ENCODE measurements around the gene RALB. TPM values are rescaled to one million over a fixed set of nuclear protein-coding genes. Genes with fewer than 3 reads are reported as not detected.

Gene RALB
- total RNA-seq, 4 donors from 2014 or later, result 41.5 to 59.1 (median 54.4) TPM

DNA sequence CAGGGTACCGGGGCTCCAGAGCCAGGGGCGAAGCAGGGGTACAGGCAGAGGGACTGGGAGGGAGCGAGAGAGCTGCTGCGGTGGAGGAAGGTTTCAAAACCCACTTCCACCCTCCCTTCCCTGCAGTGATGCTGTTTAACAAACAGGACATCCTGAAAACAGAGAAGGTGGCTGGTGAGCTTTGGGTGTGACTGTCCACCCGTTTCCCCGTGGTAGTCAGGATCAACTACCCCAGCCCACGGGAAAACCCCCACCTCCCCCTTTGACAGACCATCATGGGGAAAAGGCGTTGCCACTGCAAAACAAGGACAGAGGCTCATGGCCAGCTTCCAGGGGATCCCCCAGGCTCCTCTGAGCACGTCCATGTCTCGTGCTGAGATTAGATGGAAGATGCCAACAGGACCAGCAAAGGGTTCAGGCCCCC lies 42.4 kb upstream of the RALB start:
- intact Hi-C loops (cut with DNase I), result no loop called here
- H3K4me3 ChIP-seq, result no peak overlapping the region
- TF ChIP-seq, protein P1, sequence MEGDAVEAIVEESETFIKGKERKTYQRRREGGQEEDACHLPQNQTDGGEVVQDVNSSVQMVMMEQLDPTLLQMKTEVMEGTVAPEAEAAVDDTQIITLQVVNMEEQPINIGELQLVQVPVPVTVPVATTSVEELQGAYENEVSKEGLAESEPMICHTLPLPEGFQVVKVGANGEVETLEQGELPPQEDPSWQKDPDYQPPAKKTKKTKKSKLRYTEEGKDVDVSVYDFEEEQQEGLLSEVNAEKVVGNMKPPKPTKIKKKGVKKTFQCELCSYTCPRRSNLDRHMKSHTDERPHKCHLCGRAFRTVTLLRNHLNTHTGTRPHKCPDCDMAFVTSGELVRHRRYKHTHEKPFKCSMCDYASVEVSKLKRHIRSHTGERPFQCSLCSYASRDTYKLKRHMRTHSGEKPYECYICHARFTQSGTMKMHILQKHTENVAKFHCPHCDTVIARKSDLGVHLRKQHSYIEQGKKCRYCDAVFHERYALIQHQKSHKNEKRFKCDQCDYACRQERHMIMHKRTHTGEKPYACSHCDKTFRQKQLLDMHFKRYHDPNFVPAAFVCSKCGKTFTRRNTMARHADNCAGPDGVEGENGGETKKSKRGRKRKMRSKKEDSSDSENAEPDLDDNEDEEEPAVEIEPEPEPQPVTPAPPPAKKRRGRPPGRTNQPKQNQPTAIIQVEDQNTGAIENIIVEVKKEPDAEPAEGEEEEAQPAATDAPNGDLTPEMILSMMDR (IDR thresholded peaks at IDR 0.05), result no peak
- no peak for TF ChIP-seq POLR2A (IDR thresholded peaks at IDR 0.05; ENCODE audit: low read depth)
- no peak for TF ChIP-seq EP300 (IDR thresholded peaks at IDR 0.05)
- TF ChIP-seq POLR2AphosphoS5 (IDR thresholded peaks at IDR 0.05), result no peak
- H3K36me3 ChIP-seq, result no peaks in the 10 kb centered on the region
- no peak for DNase-seq (ENCODE audit: extremely low spot score)
- H3K27ac ChIP-seq (replicated peaks in 1 of 4), result no peak overlapping the region
- H3K9me3 ChIP-seq, result no peaks in the 10 kb centered on the region
- H3K4me1 ChIP-seq, result peaks cover 0 to 4% (median 0%) of the 10 kb centered on the region in 4 donors
- 47% methylated on average over 10 of the region's 10 CpGs for WGBS
- no peaks in the 10 kb centered on the region for H3K27me3 ChIP-seq

DNA sequence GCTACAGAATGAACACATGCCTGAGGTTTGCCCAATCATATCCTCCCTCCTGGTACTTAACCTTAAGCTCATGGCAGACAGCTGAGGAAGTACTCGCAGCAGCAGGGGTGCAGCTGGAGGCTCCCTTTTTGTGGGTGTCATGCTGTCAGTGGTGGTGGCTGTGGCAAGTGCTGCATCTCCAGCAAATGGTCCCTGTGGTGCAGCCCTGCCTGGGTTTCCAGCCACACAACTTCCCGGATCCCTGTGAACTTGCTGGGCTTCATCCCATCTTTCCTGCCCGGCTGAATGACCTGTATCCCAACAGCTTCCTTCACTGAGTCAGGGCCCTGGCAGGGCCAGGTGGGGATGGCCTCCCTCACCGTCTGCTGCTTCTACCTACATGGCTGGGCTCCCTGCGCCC lies 34.5 kb upstream of the RALB start:
- intact Hi-C loops (cut with DNase I), result no loop called here
- no peak overlapping the region for H3K4me3 ChIP-seq
- H3K4me1 ChIP-seq, result peaks cover 17 to 36% (median 28%) of the 10 kb centered on the region in 4 donors
- 100% methylated on average over 5 of the region's 5 CpGs for WGBS
- no peaks in the 10 kb centered on the region for H3K27me3 ChIP-seq
- DNase-seq (ENCODE audit: extremely low spot score), result peak; percentile 86
- H3K36me3 ChIP-seq, result peaks cover 0 to 32% (median 2%) of the 10 kb centered on the region in 4 donors
- peaks cover 0 to 6% (median 0%) of the 10 kb centered on the region in 4 donors for H3K9me3 ChIP-seq
- TF ChIP-seq POLR2A (IDR thresholded peaks at IDR 0.05; ENCODE audit: low read depth) (no peak), POLR2AphosphoS5 (IDR thresholded peaks at IDR 0.05) (no peak), EP300 (IDR thresholded peaks at IDR 0.05) (no peak)
- TF ChIP-seq, protein P1 (IDR thresholded peaks at IDR 0.05), result no peak
- no peak overlapping the region for H3K27ac ChIP-seq (replicated peaks in 1 of 4)

DNA sequence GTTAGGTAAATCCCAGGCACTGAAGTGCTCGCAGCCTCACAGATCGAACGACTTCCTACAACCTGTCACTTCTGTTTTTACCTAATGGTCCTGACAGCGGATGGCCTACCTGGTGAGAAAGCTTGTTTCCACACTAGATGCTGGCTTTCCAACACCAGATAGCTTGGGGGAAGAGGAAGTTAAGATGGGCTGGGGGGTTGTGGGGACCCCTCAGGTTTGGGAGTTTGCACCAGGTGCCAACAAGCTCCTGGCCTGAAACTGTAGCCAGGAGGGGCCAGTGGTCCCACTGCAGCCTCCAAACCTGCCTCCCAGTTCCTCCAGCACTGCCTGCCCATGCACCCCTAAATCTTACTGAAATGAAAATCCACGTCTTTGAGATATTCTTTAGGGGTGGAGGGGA lies 33.4 kb upstream of the RALB start:
- Histone ChIP-seq H3K4me3 (no peak overlapping the region), H3K27ac (replicated peaks in 1 of 4) (no peak overlapping the region), H3K36me3 (peaks cover 0 to 32% (median 2%) of the 10 kb centered on the region in 4 donors), H3K9me3 (peaks cover 0 to 6% (median 0%) of the 10 kb centered on the region in 4 donors), H3K4me1 (peaks cover 23 to 45% (median 36%) of the 10 kb centered on the region in 4 donors), H3K27me3 (no peaks in the 10 kb centered on the region)
- intact Hi-C loops (cut with DNase I), result no loop called here
- WGBS, result 96% methylated on average over 3 of the region's 5 CpGs
- no peak for TF ChIP-seq POLR2A (IDR thresholded peaks at IDR 0.05; ENCODE audit: low read depth)
- TF ChIP-seq, protein P1 (IDR thresholded peaks at IDR 0.05), result no peak
- no peak for TF ChIP-seq POLR2AphosphoS5 (IDR thresholded peaks at IDR 0.05)
- no peak for TF ChIP-seq EP300 (IDR thresholded peaks at IDR 0.05)
- DNase-seq (ENCODE audit: extremely low spot score), result no peak

DNA sequence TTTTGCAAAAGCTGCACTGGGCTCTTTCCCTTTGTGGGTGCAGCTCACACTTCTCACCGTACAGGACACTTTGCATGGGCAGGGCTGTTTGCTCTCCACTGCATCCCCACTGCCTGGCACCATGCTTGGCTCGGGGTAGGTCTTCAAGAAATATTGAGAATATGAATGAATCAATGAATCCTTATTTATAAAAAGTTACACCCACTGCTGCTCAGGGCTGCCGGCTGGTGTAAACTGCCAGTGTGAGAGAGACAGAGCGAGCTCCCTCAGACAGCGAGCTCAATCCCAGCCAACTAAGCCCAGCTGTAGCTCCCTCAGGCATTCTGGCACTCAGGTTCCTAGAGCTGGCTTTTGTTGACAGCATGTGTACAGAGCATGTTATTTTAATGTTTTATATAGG lies 32.9 kb upstream of the RALB start:
- peaks cover 24 to 48% (median 38%) of the 10 kb centered on the region in 4 donors for H3K4me1 ChIP-seq
- TF ChIP-seq EP300 (IDR thresholded peaks at IDR 0.05) (no peak), POLR2AphosphoS5 (IDR thresholded peaks at IDR 0.05) (no peak), POLR2A (IDR thresholded peaks at IDR 0.05; ENCODE audit: low read depth) (no peak)
- TF ChIP-seq, protein P1 (IDR thresholded peaks at IDR 0.05), result no peak
- DNase-seq (ENCODE audit: extremely low spot score), result no peak
- no peaks in the 10 kb centered on the region for H3K27me3 ChIP-seq
- intact Hi-C loops (cut with DNase I), result loop anchor here (10.0 kb wide), 2 partner anchors 95 to 205 kb away; partner anchors contain the start of gene EPB41L5
- peaks cover 0 to 6% (median 0%) of the 10 kb centered on the region in 4 donors for H3K9me3 ChIP-seq
- no peak overlapping the region for H3K4me3 ChIP-seq
- peaks cover 0 to 32% (median 2%) of the 10 kb centered on the region in 4 donors for H3K36me3 ChIP-seq
- 94% methylated on average over 5 of the region's 5 CpGs for WGBS
- H3K27ac ChIP-seq (replicated peaks in 1 of 4), result no peak overlapping the region

DNA sequence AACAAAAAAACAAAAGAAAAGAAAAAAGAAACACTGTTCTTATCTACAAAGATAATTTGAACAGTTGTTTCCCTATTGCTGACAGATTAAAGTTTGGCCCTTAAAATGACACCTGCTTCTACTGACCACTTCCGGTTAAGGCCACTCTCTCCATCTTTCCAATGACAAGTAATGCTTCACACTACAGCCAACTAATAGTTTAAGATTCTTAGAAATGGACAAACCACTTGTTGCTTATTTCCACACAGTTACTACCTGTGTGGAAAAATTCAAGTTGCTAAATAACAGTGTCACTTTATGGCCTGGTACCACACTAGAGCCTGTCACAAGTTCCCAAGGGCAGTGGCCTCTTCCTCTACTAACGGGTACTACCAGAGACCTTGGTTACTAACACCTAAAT lies 31.9 kb upstream of the RALB start:
- intact Hi-C loops (cut with DNase I), result loop anchor here (10.0 kb wide), 2 partner anchors 94 to 206 kb away; partner anchors contain the start of gene EPB41L5
- Histone ChIP-seq H3K36me3 (peaks cover 0 to 32% (median 2%) of the 10 kb centered on the region in 4 donors), H3K27ac (replicated peaks in 1 of 4) (no peak overlapping the region), H3K9me3 (peaks cover 0 to 6% (median 0%) of the 10 kb centered on the region in 4 donors), H3K27me3 (no peaks in the 10 kb centered on the region), H3K4me3 (no peak overlapping the region), H3K4me1 (peaks cover 24 to 48% (median 38%) of the 10 kb centered on the region in 4 donors)
- WGBS, result 85% methylated on average over 2 of the region's 2 CpGs
- DNase-seq (ENCODE audit: extremely low spot score), result no peak
- TF ChIP-seq, protein P1 (IDR thresholded peaks at IDR 0.05), result no peak
- TF ChIP-seq POLR2A (IDR thresholded peaks at IDR 0.05; ENCODE audit: low read depth) (no peak), POLR2AphosphoS5 (IDR thresholded peaks at IDR 0.05) (no peak), EP300 (IDR thresholded peaks at IDR 0.05) (no peak)

Data from esophagus muscularis mucosa (tissue), 4 donors.